DOHH2 (cell line): Measurements from ENCODE around the gene ITIH5.

Experiments
- EZH2phosphoT487 ChIP-seq: fragments of 200-600 bp; sonication (generic); IDR thresholded peaks from 2 replicates; pipeline ENCODE4 v1.6.1; 2017; ENCODE audit warnings: borderline replicate concordance, mild to moderate bottlenecking, antibody characterized with exemption, low read length, moderate library complexity, mixed read lengths
- TF ChIP-seq, protein P1 (sequence below): fragments of 200-600 bp; sonication (generic); IDR thresholded peaks from one replicate; pipeline ENCODE4 v1.5.1; 2014; ENCODE audit warnings: antibody characterized with exemption, mild to moderate bottlenecking, low read depth, low read length; ENCODE audit not compliant: poor library complexity, severe bottlenecking

- TF ChIP-seq, protein P1, sequence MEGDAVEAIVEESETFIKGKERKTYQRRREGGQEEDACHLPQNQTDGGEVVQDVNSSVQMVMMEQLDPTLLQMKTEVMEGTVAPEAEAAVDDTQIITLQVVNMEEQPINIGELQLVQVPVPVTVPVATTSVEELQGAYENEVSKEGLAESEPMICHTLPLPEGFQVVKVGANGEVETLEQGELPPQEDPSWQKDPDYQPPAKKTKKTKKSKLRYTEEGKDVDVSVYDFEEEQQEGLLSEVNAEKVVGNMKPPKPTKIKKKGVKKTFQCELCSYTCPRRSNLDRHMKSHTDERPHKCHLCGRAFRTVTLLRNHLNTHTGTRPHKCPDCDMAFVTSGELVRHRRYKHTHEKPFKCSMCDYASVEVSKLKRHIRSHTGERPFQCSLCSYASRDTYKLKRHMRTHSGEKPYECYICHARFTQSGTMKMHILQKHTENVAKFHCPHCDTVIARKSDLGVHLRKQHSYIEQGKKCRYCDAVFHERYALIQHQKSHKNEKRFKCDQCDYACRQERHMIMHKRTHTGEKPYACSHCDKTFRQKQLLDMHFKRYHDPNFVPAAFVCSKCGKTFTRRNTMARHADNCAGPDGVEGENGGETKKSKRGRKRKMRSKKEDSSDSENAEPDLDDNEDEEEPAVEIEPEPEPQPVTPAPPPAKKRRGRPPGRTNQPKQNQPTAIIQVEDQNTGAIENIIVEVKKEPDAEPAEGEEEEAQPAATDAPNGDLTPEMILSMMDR, result no peak
- TF ChIP-seq EZH2phosphoT487, result no peak
Observed at GRCh38 chr10:7702288-7702812, 35.6 kb upstream of the ITIH5 start.
